GM18951 (cell line): ENCODE measurements around the gene KCNE4.

Experiments used
- POLR2A ChIP-seq: IDR thresholded peaks from 4 replicates; pipeline ENCODE4 v1.6.1; 2011; ENCODE audit warnings: mild to moderate bottlenecking; ENCODE audit not compliant: insufficient read length, insufficient read depth; ENCODE audit errors: extremely low read depth
- in situ Hi-C: fragments of 300-500 bp; cut with MboI; formaldehyde crosslinking; loops from one replicate; pipeline ENCODE4 v1.12.0; 2022; ENCODE audit warnings: low sequenced_read_pairs, mixed read lengths, inconsistent platforms; ENCODE audit not compliant: unreplicated experiment

KCNE4 gene

GRCh38 chr2:223044916-223045700 lies 6.9 kb upstream of the KCNE4 start:
- in situ Hi-C loops, result no loop called here
- TF ChIP-seq POLR2A, result no peak

DNA sequence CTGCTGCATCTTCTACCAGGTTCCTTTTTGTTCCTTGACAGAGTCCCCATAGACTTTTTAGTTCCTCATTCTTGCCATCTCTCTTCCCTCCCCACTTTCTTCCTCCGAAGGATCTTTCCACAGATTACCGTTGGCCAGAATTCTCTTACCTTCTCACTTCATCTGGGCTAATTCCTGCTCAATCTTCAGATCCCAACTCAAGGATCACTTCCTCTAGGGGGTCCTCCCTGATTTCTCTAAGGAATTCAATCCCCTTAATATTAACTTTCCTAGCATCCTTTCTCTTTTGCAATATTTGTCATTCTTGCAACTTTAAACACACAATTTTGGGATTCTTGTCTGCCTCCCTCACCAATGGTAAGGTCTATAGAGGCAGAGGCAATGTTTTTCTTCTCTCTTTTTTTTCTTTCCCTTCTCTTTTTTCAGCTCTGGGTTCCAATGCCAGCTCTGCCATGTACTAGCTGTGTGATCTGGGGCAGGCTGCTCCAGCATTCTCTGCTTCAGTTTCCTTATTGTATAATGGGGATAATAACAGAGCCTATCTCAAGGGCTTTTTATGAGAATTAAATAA lies 5.4 kb upstream of the KCNE4 start:
- in situ Hi-C loops, result no loop called here
- no peak for TF ChIP-seq POLR2A

DNA sequence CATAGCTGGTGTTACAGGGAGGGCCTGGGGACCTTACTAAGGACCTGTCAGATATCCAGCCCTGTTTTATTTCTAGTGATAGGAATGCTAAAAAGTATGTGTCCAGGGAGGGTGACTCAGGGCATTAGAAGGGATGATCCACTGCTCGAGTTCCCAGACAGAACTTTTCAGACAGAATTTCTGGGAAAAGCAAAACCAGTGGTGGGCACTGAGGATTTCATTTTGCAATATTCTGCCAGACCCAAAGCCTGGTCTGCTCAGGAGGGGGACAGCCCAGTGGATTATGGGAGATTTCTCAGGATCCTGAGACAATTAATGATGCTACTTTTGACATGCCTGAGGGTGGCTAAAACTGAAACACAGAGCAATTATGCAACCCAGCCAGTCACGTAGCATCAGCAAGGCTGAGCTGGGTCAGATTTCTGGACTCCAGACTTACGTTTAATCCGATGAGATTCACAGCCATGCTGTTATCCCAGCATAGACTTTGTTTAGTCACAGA lies 4.7 kb upstream of the KCNE4 start:
- in situ Hi-C loops, result no loop called here
- no peak for TF ChIP-seq POLR2A

DNA sequence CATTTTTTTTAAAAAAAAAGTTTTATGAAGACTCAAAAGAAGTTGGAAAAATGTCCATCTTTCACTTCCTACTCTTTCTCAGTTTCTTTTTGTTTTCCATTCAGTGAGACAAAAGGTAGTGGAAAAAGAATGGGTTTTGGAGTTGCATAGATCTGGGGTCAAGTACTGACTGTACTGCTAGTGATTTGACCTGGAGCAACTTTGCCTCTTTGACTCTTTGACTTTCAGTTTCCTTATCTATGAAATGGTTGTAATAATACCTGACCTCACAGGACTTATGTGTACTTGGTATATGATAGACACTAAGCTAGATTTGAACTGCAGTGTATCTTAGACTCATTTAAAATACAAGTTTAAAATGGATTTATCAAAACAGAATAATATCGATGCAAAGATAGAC lies 3.5 kb upstream of the KCNE4 start:
- in situ Hi-C loops, result no loop called here
- TF ChIP-seq POLR2A, result no peak

GRCh38 chr2:223049356-223049755 lies 2.6 kb upstream of the KCNE4 start:
- no peak for TF ChIP-seq POLR2A
- in situ Hi-C loops, result no loop called here

GRCh38 chr2:223050188-223050587 lies 1.8 kb upstream of the KCNE4 start:
- no peak for TF ChIP-seq POLR2A
- in situ Hi-C loops, result no loop called here

GRCh38 chr2:223050900-223051504 lies 988 bp upstream of the KCNE4 start:
- in situ Hi-C loops, result no loop called here
- no peak for TF ChIP-seq POLR2A

DNA sequence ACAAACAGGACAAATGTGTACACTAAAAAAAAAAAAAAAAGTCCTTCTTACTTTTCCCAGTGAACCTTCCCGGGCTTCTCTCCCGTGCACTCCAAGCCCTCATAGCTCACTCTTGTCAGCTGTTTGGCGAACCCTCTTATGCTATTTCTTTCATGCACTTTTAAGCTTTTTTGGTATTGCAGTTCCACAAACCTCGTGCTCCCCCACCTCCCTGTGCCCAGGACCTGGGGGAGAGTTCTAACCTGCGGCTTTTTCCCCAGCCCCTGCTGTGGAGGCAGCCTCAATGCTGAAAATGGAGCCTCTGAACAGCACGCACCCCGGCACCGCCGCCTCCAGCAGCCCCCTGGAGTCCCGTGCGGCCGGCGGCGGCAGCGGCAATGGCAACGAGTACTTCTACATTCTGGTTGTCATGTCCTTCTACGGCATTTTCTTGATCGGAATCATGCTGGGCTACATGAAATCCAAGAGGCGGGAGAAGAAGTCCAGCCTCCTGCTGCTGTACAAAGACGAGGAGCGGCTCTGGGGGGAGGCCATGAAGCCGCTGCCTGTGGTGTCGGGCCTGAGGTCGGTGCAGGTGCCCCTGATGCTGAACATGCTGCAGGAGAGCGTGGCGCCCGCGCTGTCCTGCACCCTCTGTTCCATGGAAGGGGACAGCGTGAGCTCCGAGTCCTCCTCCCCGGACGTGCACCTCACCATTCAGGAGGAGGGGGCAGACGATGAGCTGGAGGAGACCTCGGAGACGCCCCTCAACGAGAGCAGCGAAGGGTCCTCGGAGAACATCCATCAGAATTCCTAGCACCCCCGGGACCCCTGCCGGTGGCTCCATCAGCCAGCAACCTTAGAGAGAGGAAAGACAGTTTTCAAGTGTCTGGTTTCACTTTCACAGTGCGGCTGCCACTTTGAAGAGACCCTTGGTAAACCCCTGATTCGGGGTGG lies 826 bp downstream of the KCNE4 start:
- in situ Hi-C loops, result no loop called here
- TF ChIP-seq POLR2A, result no peak

- TF ChIP-seq POLR2A, result no peak
- in situ Hi-C loops, result no loop called here
Measured at GRCh38 chr2:223053484-223054192, 1.6 kb downstream of the KCNE4 start.

DNA sequence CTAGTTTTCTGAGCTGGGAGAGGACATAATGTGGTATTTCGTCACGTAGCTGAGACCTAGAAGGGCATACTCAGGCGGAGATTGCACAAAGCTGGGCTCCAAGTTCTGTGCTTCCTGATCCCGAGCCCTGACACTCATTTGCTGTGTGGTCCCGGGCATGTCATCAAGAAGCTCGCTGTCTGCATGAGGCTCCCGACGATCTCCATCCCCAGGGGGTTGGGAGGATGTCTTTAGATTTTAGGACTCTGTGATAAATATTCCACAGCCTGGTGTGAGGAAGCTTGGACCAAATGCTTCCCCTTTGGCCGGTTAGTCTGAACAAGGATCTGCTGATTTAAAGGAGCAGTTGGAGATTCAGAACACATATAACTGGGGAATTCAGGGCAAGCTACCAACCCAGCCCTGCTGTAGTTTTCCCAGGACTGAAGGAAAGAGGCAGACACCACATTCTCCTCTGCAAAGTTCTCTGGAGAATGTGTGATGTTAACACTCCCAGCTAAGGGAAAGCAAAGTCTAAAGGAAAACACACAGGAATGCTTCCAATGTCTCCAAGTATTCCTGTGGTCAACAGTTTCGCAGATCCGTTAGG lies 2.3 kb downstream of the KCNE4 start:
- TF ChIP-seq POLR2A, result no peak
- in situ Hi-C loops, result no loop called here

DNA sequence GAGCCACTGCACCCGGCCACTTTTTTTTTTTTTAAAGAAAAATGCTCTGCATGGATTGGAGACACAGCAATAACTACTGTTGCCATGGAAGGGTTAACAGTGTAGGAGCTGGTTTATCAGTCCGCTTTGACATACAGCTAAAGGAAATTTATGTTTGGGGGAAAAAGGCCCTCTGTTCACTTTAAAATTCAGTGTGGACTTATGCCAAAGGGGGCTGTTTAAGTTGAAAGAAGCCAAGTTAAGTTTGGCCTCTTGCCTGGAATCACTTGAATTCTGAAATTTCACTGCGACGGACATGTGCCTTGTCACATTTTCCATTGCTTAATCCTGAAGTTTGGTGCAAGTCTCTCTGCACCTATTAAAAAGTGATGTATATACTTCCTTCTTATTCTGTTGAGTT lies 3.1 kb downstream of the KCNE4 start:
- in situ Hi-C loops, result no loop called here
- no peak for TF ChIP-seq POLR2A

- in situ Hi-C loops, result no loop called here
- no peak for TF ChIP-seq POLR2A
Measured at GRCh38 chr2:223055836-223056235, 3.8 kb downstream of the KCNE4 start.

GRCh38 chr2:223056701-223057418 lies 4.9 kb downstream of the KCNE4 start:
- no peak for TF ChIP-seq POLR2A
- in situ Hi-C loops, result no loop called here
